ENCODE results near the gene DIAPH2. TPM values are rescaled to one million over a fixed set of nuclear protein-coding genes. Genes with fewer than 3 reads are reported as not detected.
A peak's percentile ranks its signal among the peaks of the same experiment; 100 is the strongest.

DIAPH2 gene
- total and polyA plus RNA-seq, 2 of the 13 experiments (the other 11 are each of a cell fraction or from before 2014, with no cell fraction given), result 2.1 to 8.5 TPM

- TF ChIP-seq ZNF383 (CRISPR knock-in tag; IDR thresholded peaks at IDR 0.05; ENCODE audit: borderline replicate concordance) (no peak), EED (CRISPR knock-in tag; IDR thresholded peaks at IDR 0.05) (no peak), CEBPZ (IDR thresholded peaks at IDR 0.05; ENCODE audit: low read length) (no peak), PRMT3 (CRISPR knock-in tag; IDR thresholded peaks at IDR 0.05; ENCODE audit: borderline replicate concordance, low read depth) (no peak), HNF4A (CRISPR knock-in tag; IDR thresholded peaks at IDR 0.05) (peak; percentile 89), EHMT2 (IDR thresholded peaks at IDR 0.05; ENCODE audit: borderline replicate concordance, low read depth, low read length) (peak; percentile 51; the same call in 1 of the 2 replicates), CEBPG (CRISPR knock-in tag; IDR thresholded peaks at IDR 0.05) (peak; percentile 22; the same call in 1 of the 2 replicates), EP300 (IDR thresholded peaks at IDR 0.05; ENCODE audit: low read depth in 2 of 2, low read length in 2 of 2) (peak in 1 of 2 experiments; percentile 27; a peak in 1 of 4 replicates), EP300 (CRISPR knock-in tag; IDR thresholded peaks at IDR 0.05; ENCODE audit: borderline replicate concordance) (no peak), FOSL1 (CRISPR knock-in tag; IDR thresholded peaks at IDR 0.05; ENCODE audit: borderline replicate concordance) (no peak), RXRB (CRISPR knock-in tag; IDR thresholded peaks at IDR 0.05; ENCODE audit: borderline replicate concordance) (peak; percentile 47; the same call in 1 of the 2 replicates), GATAD2A (CRISPR knock-in tag; IDR thresholded peaks at IDR 0.05) (peak; percentile 58), FOXC1 (CRISPR knock-in tag; IDR thresholded peaks at IDR 0.05; ENCODE audit: borderline replicate concordance) (no peak), HOXA3 (CRISPR knock-in tag; IDR thresholded peaks at IDR 0.05) (no peak), ZNF343 (CRISPR knock-in tag; IDR thresholded peaks at IDR 0.05) (no peak), FOXO1 (CRISPR knock-in tag; IDR thresholded peaks at IDR 0.05) (peak; percentile 21; the same call in 1 of the 2 replicates), ZIK1 (CRISPR knock-in tag; IDR thresholded peaks at IDR 0.05; ENCODE audit: borderline replicate concordance, low read depth) (no peak), NKX3-1 (CRISPR knock-in tag; IDR thresholded peaks at IDR 0.05) (no peak), ZNF317 (CRISPR knock-in tag; IDR thresholded peaks at IDR 0.05) (no peak), BRD4 (CRISPR knock-in tag; IDR thresholded peaks at IDR 0.05) (no peak), ZNF501 (CRISPR knock-in tag; IDR thresholded peaks at IDR 0.05) (no peak), ZNF572 (CRISPR knock-in tag; IDR thresholded peaks at IDR 0.05) (no peak), ZNF547 (CRISPR knock-in tag; IDR thresholded peaks at IDR 0.05) (no peak), GFI1 (CRISPR knock-in tag; IDR thresholded peaks at IDR 0.05; ENCODE audit: borderline replicate concordance) (0 out of 2 replicates have a peak, but pooled peaks have one; percentile 47), DR1 (CRISPR knock-in tag; IDR thresholded peaks at IDR 0.05) (no peak), DMAP1 (CRISPR knock-in tag; IDR thresholded peaks at IDR 0.05) (no peak), ZNF737 (CRISPR knock-in tag; IDR thresholded peaks at IDR 0.05; ENCODE audit: borderline replicate concordance) (no peak), MLXIP (CRISPR knock-in tag; IDR thresholded peaks at IDR 0.05; ENCODE audit: borderline replicate concordance) (no peak), SALL1 (CRISPR knock-in tag; IDR thresholded peaks at IDR 0.05) (peak; percentile 49; the same call in 1 of the 2 replicates)
These were observed 28.7 kb downstream of the DIAPH2 start (continued) for GRCh38 chrX:96713303-96713702.

Measured in HepG2 (cell line).